ENCODE results near the gene KRT13. TPM values are rescaled to one million over a fixed set of nuclear protein-coding genes. Genes with fewer than 3 reads are reported as not detected.

Gene KRT13
- total and polyA plus RNA-seq, 10 of the 15 experiments (the other 5 are each of a cell fraction or from before 2014, with no cell fraction given) = not detected

DNA sequence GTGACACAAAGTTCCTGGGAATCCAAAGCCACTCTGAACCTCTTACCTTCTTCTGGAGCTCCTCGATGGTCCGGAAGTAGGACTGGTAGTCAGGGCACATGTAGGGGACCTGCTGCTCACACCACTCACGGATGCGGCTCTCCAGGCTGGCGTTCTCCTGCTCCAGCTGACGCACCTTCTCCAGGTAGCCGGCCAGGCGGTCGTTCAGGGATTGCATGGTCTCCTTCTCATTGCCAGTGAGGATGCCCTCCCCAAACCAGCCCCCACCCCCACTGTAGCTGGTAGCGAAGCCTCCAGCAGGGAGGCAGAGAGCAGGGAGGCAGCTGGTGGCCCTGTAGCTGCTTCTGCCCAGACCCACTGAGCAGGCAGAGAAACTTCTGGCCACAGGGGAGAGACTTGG, 24.8 kb downstream of the KRT13 start:
- Histone ChIP-seq H2AFZ (ENCODE audit: control insufficient read depth, low read depth, low read length) (no peak overlapping the region), H3K4me1 (ENCODE audit: control insufficient read depth, insufficient read depth, low read length) (no peaks in the 10 kb centered on the region; the same call in 1 of the 2 replicates), H3K4me2 (ENCODE audit: control insufficient read depth, insufficient read depth) (no peak overlapping the region), H4K20me1 (ENCODE audit: control insufficient read depth, insufficient read depth) (no peaks in the 10 kb centered on the region), H3K9ac (ENCODE audit: control insufficient read depth, insufficient read depth, low read length) (no peak overlapping the region), H3K27me3 (replicated peaks in 1 of 2; ENCODE audit: control insufficient read depth in 2 of 2, insufficient read depth in 2 of 2, low read length in 1 of 2) (peaks cover 0 to 3% of the 10 kb centered on the region in 2 experiments; a peak in 2 of 4 replicates), H3K79me2 (ENCODE audit: control insufficient read depth, insufficient read depth, low read length) (no peaks in the 10 kb centered on the region), H3K9me3 (replicated peaks; ENCODE audit: control insufficient read depth, insufficient read depth, low read length) (no peaks in the 10 kb centered on the region), H3K36me3 (ENCODE audit: control insufficient read depth in 2 of 2, insufficient read depth in 2 of 2, low read length in 1 of 2) (no peaks in the 10 kb centered on the region), H3K27ac (ENCODE audit: control insufficient read depth, insufficient read depth) (no peak overlapping the region), H3K4me3 (no peak overlapping the region)
- WGBS (ENCODE audit: insufficient coverage, insufficient replicate concordance, low lambda C conversion rate, missing lambda C conversion rate) = 58% methylated on average over 10 of the region's 10 CpGs
- ChIA-PET RAD21 (ENCODE audit: unreplicated experiment) (no interaction called here), SMC1A (ENCODE audit: uncharacterized antibody, unreplicated experiment) (no interaction called here), POLR2A (no interaction called here), CTCF (no interaction called here)
- ATAC-seq (no peak), FAIRE-seq (no peak), DNase-seq (ENCODE audit: low read depth, low spot score) (no peak)
- no TSS peak for BruUV-seq (replicated peaks)
- in situ Hi-C loops (cut with MboI) (no loop called here), intact Hi-C loops (cut with micrococcal nuclease; ENCODE audit: unreplicated experiment) (no loop called here)
- TF ChIP-seq, protein P1, sequence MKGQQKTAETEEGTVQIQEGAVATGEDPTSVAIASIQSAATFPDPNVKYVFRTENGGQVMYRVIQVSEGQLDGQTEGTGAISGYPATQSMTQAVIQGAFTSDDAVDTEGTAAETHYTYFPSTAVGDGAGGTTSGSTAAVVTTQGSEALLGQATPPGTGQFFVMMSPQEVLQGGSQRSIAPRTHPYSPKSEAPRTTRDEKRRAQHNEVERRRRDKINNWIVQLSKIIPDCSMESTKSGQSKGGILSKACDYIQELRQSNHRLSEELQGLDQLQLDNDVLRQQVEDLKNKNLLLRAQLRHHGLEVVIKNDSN (IDR thresholded peaks at IDR 0.05; ENCODE audit: borderline replicate concordance, extremely low read length, insufficient read depth, low read depth, low read length) = no peak
- TF ChIP-seq KDM1A (IDR thresholded peaks at IDR 0.05; ENCODE audit: borderline replicate concordance) (no peak), MYB (IDR thresholded peaks at IDR 0.05; ENCODE audit: borderline replicate concordance, low read depth, low read length) (no peak), NFXL1 (IDR thresholded peaks at IDR 0.05; ENCODE audit: borderline replicate concordance) (no peak), STAT3 (IDR thresholded peaks at IDR 0.05; ENCODE audit: low read depth, low read length) (no peak), SUPT20H (IDR thresholded peaks at IDR 0.05; ENCODE audit: borderline replicate concordance, control insufficient read depth, low read depth, low read length) (no peak), ZBED1 (IDR thresholded peaks at IDR 0.05; ENCODE audit: borderline replicate concordance) (no peak)
- TF ChIP-seq, protein P2, sequence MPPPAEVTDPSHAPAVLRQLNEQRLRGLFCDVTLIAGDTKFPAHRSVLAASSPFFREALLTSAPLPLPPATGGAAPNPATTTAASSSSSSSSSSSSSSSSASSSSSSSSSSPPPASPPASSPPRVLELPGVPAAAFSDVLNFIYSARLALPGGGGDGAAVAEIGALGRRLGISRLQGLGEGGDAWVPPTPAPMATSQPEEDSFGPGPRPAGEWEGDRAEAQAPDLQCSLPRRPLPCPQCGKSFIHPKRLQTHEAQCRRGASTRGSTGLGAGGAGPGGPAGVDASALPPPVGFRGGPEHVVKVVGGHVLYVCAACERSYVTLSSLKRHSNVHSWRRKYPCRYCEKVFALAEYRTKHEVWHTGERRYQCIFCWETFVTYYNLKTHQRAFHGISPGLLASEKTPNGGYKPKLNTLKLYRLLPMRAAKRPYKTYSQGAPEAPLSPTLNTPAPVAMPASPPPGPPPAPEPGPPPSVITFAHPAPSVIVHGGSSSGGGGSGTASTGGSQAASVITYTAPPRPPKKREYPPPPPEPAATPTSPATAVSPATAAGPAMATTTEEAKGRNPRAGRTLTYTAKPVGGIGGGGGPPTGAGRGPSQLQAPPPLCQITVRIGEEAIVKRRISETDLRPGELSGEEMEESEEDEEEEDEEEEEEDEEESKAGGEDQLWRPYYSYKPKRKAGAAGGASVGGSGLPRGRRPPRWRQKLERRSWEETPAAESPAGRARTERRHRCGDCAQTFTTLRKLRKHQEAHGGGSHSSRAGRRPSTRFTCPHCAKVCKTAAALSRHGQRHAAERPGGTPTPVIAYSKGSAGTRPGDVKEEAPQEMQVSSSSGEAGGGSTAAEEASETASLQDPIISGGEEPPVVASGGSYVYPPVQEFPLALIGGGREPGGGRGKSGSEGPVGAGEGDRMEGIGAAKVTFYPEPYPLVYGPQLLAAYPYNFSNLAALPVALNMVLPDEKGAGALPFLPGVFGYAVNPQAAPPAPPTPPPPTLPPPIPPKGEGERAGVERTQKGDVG (CRISPR knock-in tag; IDR thresholded peaks at IDR 0.05) = no peak
